NT2/D1 (cell line): ENCODE data around the gene NTRK2.

Experiments
- SUZ12 ChIP-seq: IDR thresholded peaks from 2 replicates; pipeline ENCODE4 v1.6.1; 2011; ENCODE audit not compliant: insufficient read length, insufficient read depth; ENCODE audit errors: extremely low read depth
- ZNF274 ChIP-seq: IDR thresholded peaks from 2 replicates; pipeline ENCODE4 v1.6.1; 2011; ENCODE audit warnings: mild to moderate bottlenecking, low read depth, low read length

- TF ChIP-seq SUZ12 (no peak), ZNF274 (no peak)
Observed at GRCh38 chr9:84857211-84857610, 187.7 kb downstream of the NTRK2 start.
